Measurements from ENCODE around the gene TMPRSS11D. TPM values are rescaled to one million over a fixed set of nuclear protein-coding genes. Genes with fewer than 3 reads are reported as not detected.

The TMPRSS11D gene
- total and polyA plus RNA-seq, 2 of the 4 experiments (the other 2 are of a cell fraction) = not detected

GRCh38 chr4:67892253-67892652, 8.5 kb upstream of the TMPRSS11D start:
- ChIA-PET POLR2A (ENCODE audit: unreplicated experiment) (no interaction called here), CTCF (no interaction called here)
- no TSS peak for BruUV-seq (replicated peaks)

More at GRCh38 chr4:67892253-67892652, 8.5 kb upstream of the TMPRSS11D start:
- in situ Hi-C loops (cut with MboI; ENCODE audit: low sequenced_read_pairs) = no loop called here
- no peak overlapping the region for H3K56ac ChIP-seq (ENCODE audit: extremely low read depth, insufficient read depth, low read length)
- TF ChIP-seq RAD21 (IDR thresholded peaks at IDR 0.05; ENCODE audit: low read length) = no peak
- no peak for TF ChIP-seq ELK1 (IDR thresholded peaks at IDR 0.05; ENCODE audit: borderline replicate concordance, low read depth, low read length)
- TF ChIP-seq CHD1 (IDR thresholded peaks at IDR 0.05; ENCODE audit: low read depth, low read length) = no peak
- TF ChIP-seq RCOR1 (IDR thresholded peaks at IDR 0.05; ENCODE audit: insufficient replicate concordance, low read length) = no peak
- TF ChIP-seq NFE2L2 (IDR thresholded peaks at IDR 0.05; ENCODE audit: low read depth, low read length) = no peak
- H3K36me3 ChIP-seq (ENCODE audit: control insufficient read depth, insufficient read depth, low read length) = no peaks in the 10 kb centered on the region
- H3K9ac ChIP-seq (ENCODE audit: low read depth, low read length) = no peak overlapping the region
- WGBS, 2 experiments (ENCODE audit: extremely low coverage in 2 of 2, insufficient read length in 1 of 2) = no CpG with 5 or more reads among the region's 2 CpGs
- H3K18ac ChIP-seq (ENCODE audit: low read depth, low read length) = no peak overlapping the region
- no peaks in the 10 kb centered on the region for H3K9me1 ChIP-seq (ENCODE audit: insufficient read depth, low read length)
- peaks cover 2% of the 10 kb centered on the region; the same call in 1 of the 2 replicates for H3K4me1 ChIP-seq (ENCODE audit: control insufficient read depth, insufficient read depth, low read length)
- H2BK5ac ChIP-seq (ENCODE audit: low read depth, low read length, poor library complexity, severe bottlenecking) = no peak overlapping the region
- H3K9me3 ChIP-seq (ENCODE audit: control insufficient read depth, insufficient read depth, low read length) = no peaks in the 10 kb centered on the region
- H3K14ac ChIP-seq (replicated peaks; ENCODE audit: low read depth, low read length) = no peak overlapping the region
- dilution Hi-C loops (cut with HindIII; ENCODE audit: low sequenced_read_pairs, unreplicated experiment) = no loop called here
- no peak overlapping the region for H2AK9ac ChIP-seq (replicated peaks; ENCODE audit: low read depth, low read length, poor library complexity)
- H4K20me1 ChIP-seq (ENCODE audit: insufficient read depth, low read length) = no peaks in the 10 kb centered on the region
- H3K79me1 ChIP-seq (ENCODE audit: low read depth in 1 of 2, low read length in 2 of 2) = no peaks in the 10 kb centered on the region
- no peak overlapping the region for H2BK120ac ChIP-seq (ENCODE audit: low read depth, low read length)
- H4K91ac ChIP-seq (ENCODE audit: insufficient read depth, low read depth, low read length) = no peak overlapping the region
- H4K5ac ChIP-seq (ENCODE audit: low read depth, low read length) = no peak overlapping the region
- H2BK20ac ChIP-seq (ENCODE audit: low read depth, low read length) = no peak overlapping the region
- ATAC-seq (ENCODE audit: low read depth) (no peak), DNase-seq (no peak)
- intact Hi-C loops (cut with micrococcal nuclease) = no loop called here
- no peak overlapping the region for H3K4me2 ChIP-seq (ENCODE audit: low read depth, low read length)
- H2AK5ac ChIP-seq (ENCODE audit: low read depth, low read length) = no peak overlapping the region
- no peak overlapping the region for H3K4ac ChIP-seq (ENCODE audit: low read depth, low read length)
- no peaks in the 10 kb centered on the region for H3K27me3 ChIP-seq (ENCODE audit: control insufficient read depth, insufficient read depth, low read length)
- H2AFZ ChIP-seq (replicated peaks; ENCODE audit: low read length, poor library complexity) = no peak overlapping the region
- H4K8ac ChIP-seq (ENCODE audit: low read depth in 2 of 2, low read length in 2 of 2) = no peak overlapping the region
- H3K27ac ChIP-seq (ENCODE audit: insufficient read depth, low read length) = no peak overlapping the region
- no peak overlapping the region for H2BK15ac ChIP-seq (ENCODE audit: low read depth, low read length)
- no peak overlapping the region for H3K4me3 ChIP-seq (ENCODE audit: insufficient read depth, low read depth, low read length)
- H3K23ac ChIP-seq (ENCODE audit: low read depth, low read length) = no peak overlapping the region
